NCI-H146 treated with DMSO at 0.1 percent for 48 hours (cell line): Measurements from ENCODE around the gene SIPA1.

Experiments used
- DNase-seq: peaks from one replicate; lab custom pipeline; 2025; ENCODE audit not compliant: unreplicated experiment; lab: John Stamatoyannopoulos, UW

Gene SIPA1

DNA sequence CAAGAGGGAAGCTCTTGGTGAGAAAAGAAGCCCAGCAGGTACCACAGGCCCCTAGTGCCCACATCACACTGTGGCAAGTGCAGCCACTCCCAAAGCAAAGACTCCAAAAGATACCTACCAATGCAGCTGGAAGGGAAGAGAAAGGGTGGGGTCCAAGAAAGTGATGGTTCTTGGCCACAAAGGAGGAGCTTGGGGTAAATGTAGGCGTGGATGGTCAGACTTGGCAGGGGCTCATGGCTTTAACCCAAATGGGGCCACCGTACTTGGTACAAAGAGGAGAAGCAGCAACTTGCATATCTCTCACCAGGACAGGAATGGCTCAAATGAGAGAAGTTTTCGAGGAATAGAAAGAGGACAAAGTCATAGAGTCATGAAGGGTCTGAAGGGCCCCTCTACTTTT, 28.7 kb upstream of the SIPA1 start:
- no peak for DNase-seq

DNA sequence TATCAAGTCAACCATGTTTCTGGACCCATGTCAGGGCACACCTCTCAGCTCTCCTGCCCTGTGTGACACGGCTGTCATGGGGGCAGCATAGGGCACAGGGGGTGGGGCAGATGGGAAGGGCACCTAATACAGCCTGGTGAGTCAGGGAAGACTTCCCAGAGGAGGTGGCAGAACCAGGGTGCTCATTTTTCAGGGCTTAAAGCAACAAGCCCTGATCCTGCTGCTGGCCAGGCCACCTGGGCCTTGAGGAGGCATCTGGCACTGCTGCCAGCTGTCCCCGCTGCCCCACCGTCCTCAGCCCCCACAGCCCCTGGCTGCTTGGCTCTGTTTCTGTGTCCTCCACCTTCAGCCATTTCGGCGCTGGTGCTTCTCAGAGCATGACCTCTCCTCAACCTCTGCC, 28.2 kb upstream of the SIPA1 start:
- DNase-seq: no peak

DNA sequence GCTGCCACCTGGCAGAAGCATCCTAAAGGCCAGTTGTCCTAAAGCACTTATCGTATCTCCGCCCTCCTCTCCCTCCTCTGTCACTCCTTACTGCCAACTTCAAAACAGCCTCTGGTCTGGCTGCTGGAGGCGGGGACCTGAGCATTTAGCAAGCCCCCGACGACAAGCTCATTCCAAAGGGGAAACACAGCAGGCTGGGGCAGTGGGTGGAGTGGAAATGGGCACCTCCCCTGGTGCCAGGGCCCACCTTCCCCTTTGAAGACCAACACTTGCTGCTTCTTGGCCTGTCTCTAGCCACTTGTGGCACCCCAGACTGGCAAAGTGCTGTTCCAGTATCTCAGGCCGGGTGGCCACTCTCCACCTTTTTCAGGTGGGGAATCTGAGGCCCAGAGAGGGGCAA, 27.5 kb upstream of the SIPA1 start:
- DNase-seq: no peak

DNA sequence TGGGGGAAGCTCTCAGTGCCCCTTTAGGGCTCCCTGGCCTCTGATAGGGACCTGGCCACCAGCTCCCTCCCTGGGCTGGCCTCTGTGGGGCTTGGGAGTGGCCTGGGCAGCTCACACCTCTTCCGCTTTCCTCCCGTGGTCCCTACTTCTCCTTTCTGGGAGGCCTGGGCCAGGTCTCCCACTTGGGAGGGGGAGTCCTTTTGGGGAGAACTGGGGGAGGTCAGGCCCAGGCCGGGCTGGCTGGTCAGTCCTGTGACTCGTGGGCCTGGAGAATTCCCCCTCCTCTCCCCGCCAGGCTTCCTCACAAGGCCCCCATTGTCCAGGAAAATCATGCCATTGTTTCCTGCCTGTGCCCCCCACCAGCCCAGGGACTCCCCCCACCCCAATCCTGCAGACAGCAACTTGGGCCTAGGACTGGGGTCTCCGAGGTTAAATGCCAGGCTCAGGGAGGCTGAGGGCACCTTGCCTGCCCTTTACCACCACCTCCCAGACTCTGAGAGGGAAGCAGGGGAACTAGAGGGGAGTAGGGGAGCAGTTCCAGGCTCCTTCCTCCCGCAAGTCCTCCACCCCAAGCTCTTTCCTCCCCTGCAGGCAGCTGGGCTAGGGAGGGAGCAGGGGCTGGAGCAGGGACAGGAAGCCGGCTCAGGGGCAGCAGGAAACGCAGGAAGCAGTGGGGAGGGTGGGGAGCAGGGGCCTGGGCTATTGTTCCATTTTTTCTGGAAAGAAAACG, 26.7 kb upstream of the SIPA1 start:
- DNase-seq: no peak

DNA sequence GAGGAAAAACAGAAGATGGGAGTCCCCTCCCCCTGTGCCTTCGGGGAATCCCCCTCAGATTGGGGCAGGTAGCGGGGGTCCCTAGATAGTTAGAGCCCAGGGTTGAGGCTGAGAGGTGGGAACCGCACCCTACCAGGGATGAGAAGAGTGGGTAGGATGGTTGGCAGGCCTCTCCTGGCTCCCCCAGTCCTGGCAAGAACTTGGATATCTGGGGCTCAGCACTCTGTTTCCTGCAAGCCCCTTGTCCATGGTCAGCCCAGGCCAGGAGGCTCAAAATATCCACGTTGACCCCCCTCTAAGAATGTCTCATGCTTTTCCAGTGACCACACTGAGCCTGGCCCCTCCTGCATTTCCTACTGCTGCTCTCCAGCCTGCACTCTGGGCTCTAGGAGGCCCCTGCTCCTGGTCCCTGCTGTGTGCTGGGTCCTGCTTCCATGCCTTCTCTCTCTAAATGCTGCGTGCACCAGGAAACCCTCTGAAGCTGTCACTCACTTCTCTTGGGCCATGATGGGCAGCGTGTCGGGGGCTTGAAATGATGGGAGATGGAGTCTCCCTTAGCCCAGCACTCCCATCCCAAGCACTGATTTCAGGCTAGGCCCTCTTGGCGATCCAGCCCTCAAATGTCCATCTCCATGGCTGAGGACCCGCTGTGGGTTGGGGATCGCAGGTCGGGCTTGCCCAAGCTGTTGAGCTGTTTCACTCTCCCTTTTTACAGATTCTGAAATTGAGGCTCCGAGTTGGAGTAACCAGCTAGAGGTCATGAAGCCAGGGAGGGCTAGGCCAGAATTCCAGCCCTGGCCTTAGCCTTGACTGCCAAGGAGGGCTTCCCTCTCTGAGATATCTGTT, 25.9 kb upstream of the SIPA1 start:
- DNase-seq: no peak

DNA sequence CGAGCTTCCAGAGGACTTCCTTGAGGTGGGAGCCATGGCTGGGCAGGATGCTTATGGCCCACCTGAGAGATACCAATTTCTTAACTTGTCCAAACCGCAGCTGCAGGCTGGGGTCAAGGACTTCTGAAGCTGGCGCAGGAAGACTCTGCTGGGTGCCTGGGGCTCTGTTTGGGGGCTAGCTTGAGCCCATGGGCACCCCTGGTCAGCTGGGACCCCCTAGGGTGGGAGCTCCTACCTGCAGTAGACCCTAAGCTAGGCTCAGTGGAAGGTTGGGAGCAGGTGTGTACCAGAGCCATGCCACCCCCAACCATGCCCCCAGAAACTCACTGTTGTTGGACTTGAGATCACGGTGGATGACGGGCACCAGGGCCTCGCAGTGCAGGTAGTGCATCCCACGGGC, 25.2 kb upstream of the SIPA1 start:
- no peak for DNase-seq

DNA sequence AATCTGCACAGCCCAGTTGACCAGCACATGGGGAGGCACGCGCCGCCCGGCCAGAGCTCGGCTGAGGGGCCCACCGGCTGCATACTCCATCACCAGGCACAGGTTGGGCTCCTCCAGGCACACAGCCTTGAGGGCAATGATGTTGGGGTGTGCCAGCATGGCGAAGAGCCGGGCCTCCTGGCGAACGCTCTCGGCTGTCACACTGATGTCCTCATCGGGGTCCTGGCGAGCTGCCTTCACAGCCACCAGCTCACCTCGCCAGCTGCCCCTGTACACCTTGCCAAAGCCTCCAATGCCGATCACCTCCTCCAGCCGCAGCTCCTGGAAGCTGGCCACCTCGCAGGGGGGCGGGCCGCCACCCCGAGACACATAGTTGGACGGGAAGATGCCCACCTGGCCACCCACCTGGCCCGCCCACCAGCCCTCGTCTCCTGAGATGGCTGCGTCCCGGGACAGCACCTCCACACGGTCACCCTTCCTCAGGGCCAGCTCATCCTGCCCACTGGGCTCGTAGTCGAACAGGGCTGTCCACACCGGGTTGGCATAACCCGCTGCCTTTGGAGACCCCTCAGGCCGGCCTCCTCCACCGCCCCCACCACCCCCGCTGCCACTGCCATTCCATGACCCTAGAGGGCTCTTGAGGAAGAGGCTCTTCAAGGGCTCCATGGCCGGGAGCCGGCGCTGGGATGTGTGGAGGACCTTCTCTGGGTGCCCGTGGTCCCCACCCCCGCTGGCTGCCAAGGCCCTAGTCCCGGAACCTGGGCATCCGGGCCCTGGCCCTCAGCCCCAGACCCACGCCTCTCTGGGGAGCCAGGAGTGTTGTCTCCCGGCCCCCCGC, 24.6 kb upstream of the SIPA1 start:
- DNase-seq: no peak

DNA sequence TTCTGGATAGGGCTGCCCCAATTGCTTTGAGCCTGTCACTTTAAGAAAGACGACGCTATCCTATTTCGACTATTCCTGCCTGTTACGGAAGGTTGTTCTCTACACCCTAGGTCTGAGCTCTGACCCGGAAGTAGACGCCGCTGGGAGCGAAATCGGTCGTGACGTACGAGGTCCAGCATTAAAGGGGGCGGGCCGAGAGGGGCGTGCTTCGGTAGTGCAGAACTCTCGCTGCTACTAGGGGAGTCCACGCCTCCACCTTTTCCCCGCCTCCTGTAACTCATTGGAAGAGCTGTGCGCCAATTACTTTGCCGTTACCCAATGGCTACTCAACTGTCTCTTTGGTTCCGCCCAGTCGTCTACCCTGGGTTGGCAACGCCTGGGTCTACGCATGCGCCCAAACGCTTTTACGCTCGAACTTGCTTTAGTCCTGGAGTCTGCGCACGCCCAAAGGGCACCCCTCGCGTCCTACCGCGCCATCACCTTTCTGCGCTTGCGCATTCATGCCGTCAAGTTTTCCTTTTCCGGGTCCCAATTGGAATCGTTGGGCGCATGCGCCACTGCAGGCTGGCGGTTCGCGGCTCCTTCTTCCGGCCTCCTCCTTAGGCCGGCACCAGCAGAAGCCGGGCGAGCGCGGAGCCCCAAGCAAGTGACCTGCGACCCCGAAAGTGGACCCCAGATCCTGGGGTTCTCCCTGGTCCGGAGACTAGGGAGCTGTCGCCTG, 22.5 kb upstream of the SIPA1 start, which contains the start of gene PCNX3:
Gene PCNX3 (plus strand): TSS at position 548 of the 721 bp plus-strand sequence. CDS start 536 bp downstream, outside the sequence.
- DNase-seq: peak; percentile 99

DNA sequence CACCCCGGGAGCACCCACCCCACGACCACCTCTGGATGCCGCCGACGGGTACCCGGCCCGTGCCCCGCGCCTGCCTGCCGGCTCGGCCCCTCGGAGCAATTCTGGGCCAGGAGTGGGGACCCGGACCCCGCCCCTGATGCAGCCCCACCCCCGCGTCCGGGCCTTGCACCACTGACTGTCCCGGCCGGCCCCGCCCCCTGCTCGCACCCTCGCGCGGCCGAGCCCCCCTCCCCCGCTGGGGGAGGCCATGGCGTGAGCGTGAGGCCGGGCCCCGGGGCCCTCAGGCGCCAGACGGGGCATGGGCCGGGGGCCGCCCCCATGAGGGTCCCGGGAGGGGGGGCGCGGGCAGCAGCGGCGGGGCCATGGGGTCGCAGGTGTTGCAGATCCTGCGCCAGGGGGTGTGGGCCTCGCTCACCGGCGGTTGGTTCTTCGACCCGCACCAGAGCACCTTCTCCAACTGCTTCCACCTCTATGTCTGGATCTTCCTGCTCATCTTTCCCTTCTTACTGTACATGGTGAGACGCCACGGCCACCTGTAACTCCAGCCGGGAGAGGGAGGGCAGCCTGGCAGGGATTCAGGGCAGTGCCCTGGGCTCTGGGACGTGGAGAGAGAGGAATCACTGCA, 21.8 kb upstream of the SIPA1 start:
- no peak for DNase-seq

DNA sequence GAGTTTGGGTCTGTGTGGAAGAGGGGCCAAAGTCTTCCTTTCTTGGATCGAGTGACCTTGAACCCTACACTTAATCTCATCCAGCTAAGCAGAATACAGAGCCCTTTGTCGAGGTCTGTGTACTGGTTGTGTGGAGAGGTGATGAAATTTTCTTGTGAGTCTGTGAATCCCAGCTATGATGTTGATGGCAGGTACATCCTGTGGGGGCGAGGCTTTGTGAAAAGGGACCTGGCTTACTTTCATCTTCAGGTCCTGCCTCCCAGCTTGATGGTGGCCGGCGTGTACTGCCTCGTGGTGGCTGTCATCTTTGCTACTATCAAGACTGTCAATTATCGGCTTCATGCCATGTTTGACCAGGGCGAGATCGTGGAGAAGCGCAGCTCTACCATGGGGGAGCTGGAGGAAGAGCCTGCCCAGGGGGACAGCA, 21.3 kb upstream of the SIPA1 start:
- DNase-seq: no peak

DNA sequence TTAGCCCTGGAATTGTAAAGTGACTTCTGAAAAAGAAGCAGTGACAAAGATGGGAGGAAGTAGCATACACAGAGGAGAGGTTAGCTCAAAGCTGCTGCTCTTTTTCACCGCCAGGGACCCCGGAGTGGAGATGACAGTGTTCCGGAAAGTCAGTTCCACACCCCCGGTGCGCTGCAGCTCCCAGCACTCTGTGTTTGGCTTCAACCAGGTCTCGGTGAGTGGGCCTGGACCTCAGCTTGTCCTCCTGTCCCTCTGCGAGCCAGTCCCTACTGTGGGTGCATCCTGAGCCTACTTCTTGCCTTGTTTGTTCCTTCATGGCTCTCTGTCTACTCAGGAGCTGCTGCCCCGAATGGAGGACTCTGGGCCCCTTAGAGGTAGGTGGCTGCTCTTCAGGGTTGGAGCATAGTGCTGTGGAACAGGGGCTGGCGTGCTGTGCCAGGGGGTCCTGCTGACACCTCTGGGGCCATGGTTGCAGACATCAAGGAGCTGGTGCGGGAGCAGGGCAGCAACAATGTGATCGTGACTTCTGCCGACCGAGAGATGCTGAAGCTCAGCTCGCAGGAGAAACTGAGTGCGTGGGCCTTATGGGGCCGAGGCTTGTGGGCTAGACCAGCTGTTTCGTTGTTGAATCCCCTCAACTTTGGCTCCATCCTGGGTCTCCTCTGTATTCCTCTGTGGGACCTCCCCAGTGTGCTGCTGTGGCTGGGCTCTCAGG, 20.6 kb upstream of the SIPA1 start:
- DNase-seq: no peak

DNA sequence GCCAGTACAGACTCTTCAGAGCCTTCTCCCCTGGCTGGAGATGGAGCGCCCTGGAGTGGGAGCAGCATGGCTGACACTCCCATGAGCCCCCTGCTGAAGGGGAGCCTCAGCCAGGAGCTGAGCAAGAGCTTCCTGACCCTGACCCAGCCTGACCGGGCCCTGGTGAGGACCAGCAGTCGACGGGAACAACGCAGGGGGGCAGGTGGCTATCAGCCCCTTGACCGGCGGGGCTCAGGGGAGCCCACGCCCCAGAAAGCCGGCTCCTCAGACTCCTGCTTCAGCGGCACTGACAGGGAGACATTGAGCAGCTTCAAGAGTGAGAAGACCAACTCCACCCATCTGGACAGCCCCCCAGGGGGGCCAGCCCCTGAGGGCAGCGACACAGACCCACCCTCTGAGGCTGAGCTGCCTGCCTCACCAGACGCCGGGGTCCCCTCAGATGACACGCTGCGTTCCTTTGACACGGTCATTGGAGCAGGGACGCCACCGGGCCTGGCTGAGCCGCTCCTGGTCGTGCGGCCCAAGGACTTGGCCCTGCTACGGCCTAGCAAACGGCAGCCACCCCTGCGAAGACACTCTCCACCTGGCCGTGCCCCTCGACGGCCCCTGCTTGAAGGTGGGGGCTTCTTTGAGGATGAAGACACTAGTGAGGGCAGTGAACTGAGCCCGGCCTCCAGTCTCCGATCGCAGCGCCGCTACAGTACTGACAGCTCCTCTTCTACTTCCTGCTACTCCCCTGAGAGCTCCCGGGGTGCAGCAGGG, 19.7 kb upstream of the SIPA1 start:
- DNase-seq: no peak

DNA sequence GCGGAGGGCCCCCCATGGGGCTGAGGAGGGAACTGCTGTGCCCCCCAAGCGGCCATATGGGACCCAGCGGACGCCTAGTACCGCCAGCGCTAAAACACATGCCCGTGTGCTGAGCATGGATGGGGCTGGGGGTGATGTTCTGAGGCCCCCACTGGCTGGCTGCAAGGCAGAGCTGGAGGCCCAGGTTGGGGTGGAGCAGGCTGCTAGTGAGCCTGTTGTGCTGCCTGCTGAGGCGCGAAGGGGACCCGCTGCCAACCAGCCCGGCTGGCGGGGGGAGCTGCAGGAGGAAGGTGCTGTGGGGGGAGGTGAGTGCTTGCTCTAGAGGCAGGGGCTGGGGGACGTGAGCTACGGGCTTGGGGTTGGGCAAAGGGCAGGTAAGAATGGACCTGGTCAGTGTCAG, 19.1 kb upstream of the SIPA1 start:
- no peak for DNase-seq

DNA sequence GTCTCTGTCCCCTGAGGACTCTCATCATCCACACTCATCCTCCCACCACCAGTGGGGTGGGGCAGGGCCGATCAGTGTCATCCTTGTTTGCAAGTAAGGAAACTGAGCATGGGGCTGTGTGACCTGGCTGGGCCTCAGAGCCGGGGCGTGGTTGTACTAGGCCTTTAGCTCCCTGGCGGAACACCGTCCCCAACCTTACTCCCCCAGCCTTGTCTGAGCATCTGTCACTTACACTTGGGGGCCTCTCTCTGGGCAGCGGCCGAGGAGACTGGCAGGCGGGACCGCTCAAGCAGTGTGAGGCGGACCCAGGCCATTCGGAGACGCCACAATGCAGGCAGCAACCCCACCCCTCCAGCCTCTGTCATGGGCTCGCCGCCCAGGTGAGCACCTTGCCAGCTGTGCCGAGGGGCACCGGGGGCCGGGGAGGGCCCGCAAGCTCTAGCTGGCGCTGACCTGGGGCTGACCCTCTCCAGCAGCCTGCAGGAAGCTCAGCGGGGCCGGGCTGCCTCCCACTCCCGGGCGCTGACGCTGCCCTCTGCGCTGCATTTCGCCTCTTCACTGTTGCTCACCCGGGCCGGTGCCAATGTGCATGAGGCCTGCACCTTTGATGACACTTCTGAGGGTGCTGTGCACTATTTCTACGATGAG, 18.5 kb upstream of the SIPA1 start:
- DNase-seq: no peak

DNA sequence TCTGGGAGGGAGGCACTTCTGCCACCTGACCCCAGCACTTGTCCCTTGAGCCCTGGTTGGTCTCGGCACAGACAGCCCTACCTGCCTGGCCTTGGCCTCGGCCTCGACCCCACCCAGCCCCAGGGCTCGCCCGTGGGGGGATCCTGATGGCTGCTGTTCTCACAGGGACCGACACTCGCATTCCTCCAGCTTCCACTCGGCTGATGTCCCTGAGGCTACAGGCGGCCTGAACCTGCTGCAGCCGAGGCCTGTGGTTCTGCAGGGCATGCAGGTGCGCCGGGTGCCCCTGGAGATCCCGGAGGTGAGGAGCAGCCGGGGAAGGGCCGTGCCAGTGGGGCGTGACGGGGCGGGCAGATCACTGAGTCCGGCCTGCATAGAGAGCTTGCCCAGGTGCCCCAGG, 17.2 kb upstream of the SIPA1 start:
- no peak for DNase-seq

DNA sequence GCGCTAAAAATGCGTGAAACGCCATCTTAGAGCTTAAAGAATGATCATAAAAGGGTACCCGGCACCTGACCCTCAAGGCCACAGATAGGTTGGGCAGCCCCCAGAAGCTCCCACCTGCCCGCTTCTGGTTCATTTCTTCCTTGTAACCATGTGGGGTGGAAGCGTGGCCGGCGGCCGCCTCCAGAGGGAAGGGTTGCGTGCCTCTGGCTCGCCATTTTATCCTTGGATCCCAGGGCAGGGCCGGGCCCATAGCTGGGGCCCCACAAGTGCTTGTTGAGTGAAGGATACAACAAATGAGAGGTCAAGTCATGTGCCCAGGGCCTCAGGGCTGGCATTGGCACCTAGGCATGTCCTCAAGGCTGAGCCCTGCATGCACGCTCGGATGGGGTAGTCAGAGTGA, 16.4 kb upstream of the SIPA1 start:
- DNase-seq: no peak

DNA sequence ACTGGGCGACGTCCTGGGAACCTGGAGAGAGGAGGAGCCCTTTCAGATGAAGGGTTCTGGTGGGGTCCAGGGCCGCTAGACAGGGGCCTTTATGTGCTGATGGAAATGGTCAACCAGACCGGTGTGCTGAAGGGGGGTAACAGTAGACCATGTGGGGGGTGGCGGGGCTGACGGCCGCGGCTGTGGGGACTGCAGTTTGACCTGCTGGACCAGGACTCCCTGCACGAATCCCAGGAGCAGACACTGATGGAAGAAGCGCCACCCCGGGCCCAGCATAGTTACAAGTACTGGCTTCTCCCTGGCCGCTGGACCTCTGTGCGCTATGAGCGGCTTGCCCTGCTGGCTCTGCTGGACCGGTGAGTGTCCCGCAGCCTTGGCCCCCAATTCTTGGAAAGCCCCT, 15.9 kb upstream of the SIPA1 start:
- no peak for DNase-seq

DNA sequence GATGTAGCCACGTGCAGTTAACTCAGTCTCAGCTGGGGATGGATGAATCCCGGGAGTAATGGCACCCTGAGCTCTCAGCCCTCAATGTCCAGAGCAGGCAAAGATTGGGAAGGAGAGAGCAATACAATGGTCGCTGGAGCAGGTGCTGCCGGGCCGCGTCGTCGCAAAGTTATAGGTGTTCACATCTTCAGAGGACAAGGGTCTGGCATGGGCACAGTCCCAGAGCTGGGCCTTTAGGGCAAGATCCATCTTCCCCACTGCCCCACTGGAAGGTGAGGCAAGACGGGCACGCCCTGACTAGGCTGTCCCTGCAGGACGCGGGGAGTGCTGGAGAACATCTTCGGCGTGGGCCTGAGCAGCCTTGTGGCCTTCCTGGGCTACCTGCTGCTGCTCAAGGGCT, 14.7 kb upstream of the SIPA1 start:
- DNase-seq: no peak
